Cerebellar cortex (tissue), 1 donor: ENCODE results near the gene TRIM59.

Experiments
- DNase-seq: peaks from one replicate; pipeline ENCODE4 v3.0.0-alpha.2; 2015; ENCODE audit warnings: low spot score

TRIM59 gene

GRCh38 chr3:160402221-160403027 is 47.2 kb downstream of the TRIM59 start:
- DNase-seq = no peak

- DNase-seq = peak; percentile 9
These were observed 48.1 kb downstream of the TRIM59 start for GRCh38 chr3:160401291-160402095.

- no peak for DNase-seq
These were observed 48.9 kb downstream of the TRIM59 start for GRCh38 chr3:160400702-160401150.

GRCh38 chr3:160400030-160400701 is 49.4 kb downstream of the TRIM59 start:
- peak; percentile 16 for DNase-seq

- DNase-seq = peak; percentile 97
These were observed 50.2 kb downstream of the TRIM59 start, which contains the start of the genes IFT80 and SMC4 for GRCh38 chr3:160399125-160400029. Gene IFT80, minus strand, starts transcription at chr3:160399225. Its CDS starts 14,625 bp downstream, at chr3:160384600. Gene SMC4, plus strand, starts transcription at chr3:160399650. Its CDS starts 1,177 bp downstream, at chr3:160400827.

- no peak for DNase-seq
These were observed 50.8 kb downstream of the TRIM59 start for GRCh38 chr3:160398820-160399124.

GRCh38 chr3:160395297-160395696 is 54.3 kb downstream of the TRIM59 start:
- peak; percentile 40 for DNase-seq

- DNase-seq = no peak
These were observed 55.6 kb downstream of the TRIM59 start for GRCh38 chr3:160394009-160394392.

- DNase-seq = no peak
These were observed 56.1 kb downstream of the TRIM59 start for GRCh38 chr3:160393346-160394008.

GRCh38 chr3:160392798-160393197 is 56.8 kb downstream of the TRIM59 start:
- DNase-seq = no peak

- DNase-seq = no peak
These were observed 58.9 kb downstream of the TRIM59 start for GRCh38 chr3:160390565-160391138.
